A673 (cell line): ENCODE measurements around the gene CDC123. TPM values are rescaled to one million over a fixed set of nuclear protein-coding genes. Genes with fewer than 3 reads are reported as not detected.

ENCODE experiments used
- BruUV-seq: library from RNA; stranded (reverse); fragments of 400-500 nt; replicated peaks from 2 replicates; lab custom pipeline; 2021; lab: Mats Ljungman, UMichigan
- CTCF ChIA-PET: fragments of 300-600 bp; sonication (Branson Sonifier 250); formaldehyde crosslinking; loops from one replicate; lab custom pipeline; 2022; ENCODE audit warnings: antibody characterized with exemption; lab: Charles Lee
- POLR2A ChIA-PET: fragments of 300-600 bp; sonication (Branson Sonifier 250); formaldehyde crosslinking; loops from one replicate; lab custom pipeline; 2022; ENCODE audit warnings: antibody characterized with exemption; ENCODE audit not compliant: low non-redundant PET; lab: Charles Lee
- DNase-seq: peaks from one replicate; pipeline ENCODE4 v3.0.0-alpha.2; 2015; ENCODE audit warnings: low spot score
- H3K27ac ChIP-seq: fragments of 200-600 bp; sonication (generic); 2 replicates; pipeline ENCODE4 v1.5.1; 2016; ENCODE audit warnings: mixed run types, low read depth, mild to moderate bottlenecking, mixed read lengths, antibody characterized with exemption, low read length; ENCODE audit not compliant: poor library complexity, severe bottlenecking
- H3K27me3 ChIP-seq: fragments of 200-600 bp; sonication (generic); replicated peaks from 2 replicates; pipeline ENCODE4 v1.6.1; 2017; ENCODE audit warnings: mixed run types, low read depth, mild to moderate bottlenecking, mixed read lengths, antibody characterized with exemption, low read length; ENCODE audit not compliant: insufficient read depth, poor library complexity
- H3K36me3 ChIP-seq: fragments of 200-600 bp; sonication (generic); 2 replicates; pipeline ENCODE4 v1.6.1; 2016; ENCODE audit warnings: mixed run types, mild to moderate bottlenecking, mixed read lengths, antibody characterized with exemption, low read length; ENCODE audit not compliant: insufficient read depth, poor library complexity, severe bottlenecking
- H3K4me1 ChIP-seq: fragments of 200-600 bp; sonication (generic); 2 replicates; pipeline ENCODE4 v1.6.1; 2017; ENCODE audit warnings: mixed run types, mild to moderate bottlenecking, mixed read lengths, antibody characterized with exemption, low read length; ENCODE audit not compliant: insufficient read depth, poor library complexity, severe bottlenecking
- H3K4me3 ChIP-seq: fragments of 200-600 bp; sonication (generic); 2 replicates; pipeline ENCODE4 v1.5.1; 2016; ENCODE audit warnings: low read depth, mixed run types, mild to moderate bottlenecking, mixed read lengths, low read length; ENCODE audit not compliant: poor library complexity, severe bottlenecking
- H3K9me3 ChIP-seq: fragments of 200-600 bp; sonication (generic); 2 replicates; pipeline ENCODE4 v1.6.1; 2016; ENCODE audit warnings: mixed run types, low read depth, mild to moderate bottlenecking, mixed read lengths, antibody characterized with exemption, low read length; ENCODE audit not compliant: poor library complexity, severe bottlenecking
- EZH2 ChIP-seq: fragments of 200-600 bp; sonication (generic); IDR thresholded peaks from 2 replicates; pipeline ENCODE4 v1.6.1; 2017; ENCODE audit warnings: borderline replicate concordance, low read depth, mild to moderate bottlenecking, mixed read lengths, antibody characterized with exemption, low read length; ENCODE audit not compliant: poor library complexity, severe bottlenecking
- intact Hi-C: fragments of 100-400 bp; cut with micrococcal nuclease; formaldehyde crosslinking; loops from one replicate; pipeline ENCODE4 v1.10.0; 2022; ENCODE audit not compliant: unreplicated experiment
- total RNA-seq: library from RNA; stranded (reverse); gene quantifications from 2 replicates; pipeline ENCODE4 v1.2.3, GENCODE V29; 2021
- TF ChIP-seq, protein P1 (sequence below): fragments of 300-800, 200-600 bp; sonication (generic); conservative IDR thresholded peaks from 2 replicates; pipeline ENCODE4 v1.5.1; 2017; ENCODE audit warnings: low read depth, mild to moderate bottlenecking, antibody characterized with exemption, low read length, moderate library complexity, mixed read lengths

CDC123 gene
- total RNA-seq, 1 experiment from 2014 or later = 207 TPM

DNA sequence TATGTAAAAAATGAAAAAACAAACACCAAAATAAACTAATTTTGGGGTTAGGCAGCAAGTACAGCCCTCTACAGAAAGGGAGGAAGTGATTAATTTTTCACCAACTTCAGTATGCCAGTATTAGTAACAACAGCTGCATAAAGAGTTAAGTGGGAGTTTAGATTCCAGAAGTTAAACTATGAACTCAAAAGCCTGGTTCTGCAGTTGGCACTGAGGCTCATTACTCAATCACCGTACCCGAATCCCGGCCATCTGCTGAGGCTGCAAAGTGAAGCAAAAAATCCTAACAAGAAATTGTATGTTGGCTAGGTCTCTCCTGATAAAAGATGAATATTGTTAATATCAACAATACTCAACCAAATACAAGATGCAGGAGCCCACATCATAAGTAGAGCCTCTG, 4.3 kb upstream of the CDC123 start:
- intact Hi-C loops = no loop called here

DNA sequence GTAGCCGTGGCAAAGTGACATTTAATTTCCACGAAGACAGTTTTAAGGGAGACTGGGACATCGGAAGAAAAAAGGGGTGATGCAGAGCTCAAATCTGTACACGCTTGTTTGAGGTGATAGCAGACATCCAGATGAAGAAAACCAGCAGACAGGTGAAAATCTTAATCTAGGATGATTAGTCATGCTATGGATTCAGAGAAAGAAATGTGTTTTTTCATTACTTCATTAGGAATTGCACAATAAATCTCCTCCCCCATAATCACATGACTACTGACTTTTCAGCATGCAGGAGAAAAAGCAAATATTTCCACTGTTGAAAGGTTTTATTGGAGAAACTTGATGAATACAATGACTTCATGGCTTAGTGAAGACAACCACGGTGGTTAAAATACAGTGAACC, 2.8 kb upstream of the CDC123 start:
- POLR2A ChIA-PET = interaction anchor here (0.7 kb wide), 1 partner anchor 47 kb away, joined by 11 read pairs; no protein-coding TSS in a partner anchor
- H3K36me3 ChIP-seq = no peaks in the 10 kb centered on the region
- no peak overlapping the region for H3K4me3 ChIP-seq
- H3K27me3 ChIP-seq = no peaks in the 10 kb centered on the region
- no peak for TF ChIP-seq EZH2
- TF ChIP-seq, protein P1, sequence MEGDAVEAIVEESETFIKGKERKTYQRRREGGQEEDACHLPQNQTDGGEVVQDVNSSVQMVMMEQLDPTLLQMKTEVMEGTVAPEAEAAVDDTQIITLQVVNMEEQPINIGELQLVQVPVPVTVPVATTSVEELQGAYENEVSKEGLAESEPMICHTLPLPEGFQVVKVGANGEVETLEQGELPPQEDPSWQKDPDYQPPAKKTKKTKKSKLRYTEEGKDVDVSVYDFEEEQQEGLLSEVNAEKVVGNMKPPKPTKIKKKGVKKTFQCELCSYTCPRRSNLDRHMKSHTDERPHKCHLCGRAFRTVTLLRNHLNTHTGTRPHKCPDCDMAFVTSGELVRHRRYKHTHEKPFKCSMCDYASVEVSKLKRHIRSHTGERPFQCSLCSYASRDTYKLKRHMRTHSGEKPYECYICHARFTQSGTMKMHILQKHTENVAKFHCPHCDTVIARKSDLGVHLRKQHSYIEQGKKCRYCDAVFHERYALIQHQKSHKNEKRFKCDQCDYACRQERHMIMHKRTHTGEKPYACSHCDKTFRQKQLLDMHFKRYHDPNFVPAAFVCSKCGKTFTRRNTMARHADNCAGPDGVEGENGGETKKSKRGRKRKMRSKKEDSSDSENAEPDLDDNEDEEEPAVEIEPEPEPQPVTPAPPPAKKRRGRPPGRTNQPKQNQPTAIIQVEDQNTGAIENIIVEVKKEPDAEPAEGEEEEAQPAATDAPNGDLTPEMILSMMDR = no peak
- peaks cover 22% of the 10 kb centered on the region for H3K4me1 ChIP-seq
- DNase-seq = peak; percentile 17
- CTCF ChIA-PET = no interaction called here
- H3K9me3 ChIP-seq = no peaks in the 10 kb centered on the region
- no peak overlapping the region for H3K27ac ChIP-seq
- no TSS peak for BruUV-seq
- intact Hi-C loops = no loop called here

More for the DNA sequence above, 4.3 kb upstream of the CDC123 start:
- Histone ChIP-seq H3K4me1 (peaks cover 18% of the 10 kb centered on the region), H3K36me3 (no peaks in the 10 kb centered on the region), H3K27ac (peak overlapping the region; percentile 18), H3K9me3 (no peaks in the 10 kb centered on the region), H3K27me3 (no peaks in the 10 kb centered on the region), H3K4me3 (no peak overlapping the region)
- no peak for DNase-seq
- BruUV-seq = no TSS peak
- TF ChIP-seq, protein P1 = no peak
- TF ChIP-seq EZH2 = no peak
- CTCF ChIA-PET = no interaction called here
- POLR2A ChIA-PET = no interaction called here

DNA sequence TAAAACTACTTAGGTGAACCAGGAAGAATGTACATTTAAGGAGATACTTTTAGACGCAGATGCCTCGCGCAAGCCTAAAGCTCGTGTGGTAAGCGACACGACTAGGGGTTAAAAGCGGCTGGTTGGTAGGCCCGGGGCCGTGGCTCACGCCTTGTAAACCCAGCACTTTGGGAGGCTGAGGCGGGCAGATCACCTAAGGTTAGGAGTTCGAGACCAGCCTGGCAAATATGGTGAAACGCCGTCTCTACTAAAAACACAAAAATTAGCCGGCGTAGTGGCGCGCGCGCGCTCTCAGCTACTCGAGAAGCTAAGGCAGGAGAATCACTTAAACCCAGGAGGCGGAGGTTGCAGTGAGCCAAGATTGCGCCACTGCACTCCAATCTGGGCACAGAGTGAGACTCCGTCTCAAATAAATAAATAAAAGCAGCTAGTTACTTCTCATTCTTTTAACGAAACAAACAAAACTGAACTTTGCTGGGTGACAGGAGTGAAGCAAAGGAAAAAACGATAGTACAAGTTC, 1.2 kb upstream of the CDC123 start:
- TF ChIP-seq EZH2 = no peak
- TF ChIP-seq, protein P1 = no peak
- POLR2A ChIA-PET = no interaction called here
- H3K9me3 ChIP-seq = no peaks in the 10 kb centered on the region
- peaks cover 15% of the 10 kb centered on the region for H3K36me3 ChIP-seq
- CTCF ChIA-PET = no interaction called here
- peak overlapping the region; percentile 93 for H3K4me3 ChIP-seq
- peak; percentile 45 for DNase-seq
- H3K27ac ChIP-seq = peak overlapping the region; percentile 98
- BruUV-seq = no TSS peak
- H3K4me1 ChIP-seq = peaks cover 23% of the 10 kb centered on the region
- intact Hi-C loops = no loop called here
- H3K27me3 ChIP-seq = no peaks in the 10 kb centered on the region
